B cell (primary cell): ENCODE data around the gene KLHL6. TPM values are rescaled to one million over a fixed set of nuclear protein-coding genes. Genes with fewer than 3 reads are reported as not detected.

Source experiments
- ATAC-seq: fragments of 200-7000 bp; cut with Tn5 transposase; one replicate; pipeline ENCODE4 v1.10.0; 2021; ENCODE audit warnings: low read depth, mild to moderate bottlenecking, moderate number of reproducible peaks, moderate library complexity
- CTCF ChIA-PET: fragments of 350-600 bp; sonication (Branson Sonifier 250); formaldehyde crosslinking; loops from one replicate; lab custom pipeline; 2021; ENCODE audit warnings: antibody characterized with exemption, inconsistent platforms; lab: Charles Lee
- POLR2A ChIA-PET: fragments of 350-600 bp; sonication (Branson Sonifier 250); formaldehyde crosslinking; loops from one replicate; lab custom pipeline; 2021; ENCODE audit warnings: antibody characterized with exemption; lab: Charles Lee
- DNase-seq: peaks from one replicate; pipeline ENCODE4 v3.0.0; 2013
- H2AFZ ChIP-seq: 2 replicates; pipeline ENCODE4 v1.6.1; 2012; ENCODE audit warnings: mild to moderate bottlenecking, low read depth, low read length; ENCODE audit not compliant: insufficient read depth, poor library complexity, severe bottlenecking
- H3K27ac ChIP-seq, 2 donors: 1 replicate in 1 of 2; 2 replicates in 1 of 2; pipeline ENCODE4 v1.5.1; 2012 to 2013; ENCODE audit warnings: low read length in 2 of 2, mild to moderate bottlenecking in 2 of 2, moderate library complexity in 1 of 2
- H3K27me3 ChIP-seq, 4 experiments: fragments of 200-600 bp in 1 of 4; sonication (generic) in 1 of 4; replicated peaks in 1 of 4; 1 replicate in 2 of 4; 2 replicates in 2 of 4; pipeline versions ENCODE4 v1.6.1 to v1.7.0; 2013 to 2016; ENCODE audit warnings: low read length in 3 of 4, mild to moderate bottlenecking in 2 of 4, mixed read lengths in 1 of 4, moderate library complexity in 1 of 4; ENCODE audit not compliant: insufficient read depth in 4 of 4, control insufficient read depth in 3 of 4; ENCODE audit errors: control extremely low read depth in 1 of 4
- H3K36me3 ChIP-seq, 2 experiments: replicated peaks in 1 of 2; 1 replicate in 1 of 2; 2 replicates in 1 of 2; pipeline versions ENCODE4 v1.6.1 to v1.7.1; 2013; ENCODE audit warnings: low read length in 1 of 2; ENCODE audit not compliant: insufficient read depth in 2 of 2, control insufficient read depth in 1 of 2; ENCODE audit errors: control extremely low read depth in 1 of 2, extremely low read depth in 1 of 2
- H3K4me1 ChIP-seq, 2 donors: fragments of 200-600 bp in 1 of 2; sonication (generic) in 1 of 2; 1 replicate in 1 of 2; 2 replicates in 1 of 2; pipeline versions ENCODE4 v1.5.1 to v1.6.1; 2013 to 2017; ENCODE audit warnings: low read length in 2 of 2; ENCODE audit not compliant: control insufficient read depth in 2 of 2, insufficient read depth in 2 of 2
- H3K4me2 ChIP-seq: replicated peaks from 2 replicates; pipeline ENCODE3; 2012; ENCODE audit warnings: mild to moderate bottlenecking, low read depth, low read length; ENCODE audit not compliant: poor library complexity, severe bottlenecking
- H3K4me3 ChIP-seq, 5 experiments: fragments of 200-600 bp in 1 of 5; sonication (generic) in 1 of 5; 1 replicate in 3 of 5; 2 replicates in 2 of 5; pipeline versions ENCODE4 v1.5.1 to v1.7.0; 2011 to 2016; ENCODE audit warnings: low read length in 4 of 5, mild to moderate bottlenecking in 4 of 5, low read depth in 2 of 5, control low read depth in 1 of 5, moderate library complexity in 1 of 5; ENCODE audit not compliant: insufficient read depth in 1 of 5; ENCODE audit errors: control extremely low read depth in 1 of 5, extremely low read depth in 1 of 5
- H3K79me2 ChIP-seq: fragments of 200-600 bp; sonication (generic); one replicate; pipeline ENCODE4 v1.6.0; 2016; ENCODE audit warnings: low read length; ENCODE audit not compliant: control insufficient read depth, insufficient read depth
- H3K9ac ChIP-seq: fragments of 200-600 bp; sonication (generic); 2 replicates; pipeline ENCODE4 v1.6.1; 2017; ENCODE audit warnings: mild to moderate bottlenecking, low read length, moderate library complexity
- H3K9me3 ChIP-seq, 3 donors: one replicate each; pipeline versions ENCODE4 v1.6.1 to v1.7.1; 2013; ENCODE audit warnings: low read length in 2 of 3; ENCODE audit not compliant: control insufficient read depth in 2 of 3, insufficient read depth in 1 of 3; ENCODE audit errors: control extremely low read depth in 1 of 3
- H4K20me1 ChIP-seq: 2 replicates; pipeline ENCODE4 v1.6.0; 2012; ENCODE audit warnings: mild to moderate bottlenecking, low read length; ENCODE audit not compliant: insufficient read depth, control insufficient read depth, poor library complexity, severe bottlenecking
- H3K27ac Mint-ChIP-seq: one replicate; pipeline ENCODE4 v1.8.0; 2021; ENCODE audit warnings: mixed read lengths
- H3K27me3 Mint-ChIP-seq: one replicate; pipeline ENCODE4 v1.8.0; 2021; ENCODE audit warnings: mixed read lengths
- H3K4me1 Mint-ChIP-seq: one replicate; pipeline ENCODE4 v1.8.0; 2021; ENCODE audit warnings: mixed read lengths
- H3K4me3 Mint-ChIP-seq: one replicate; pipeline ENCODE4 v1.8.0; 2021; ENCODE audit warnings: mixed read lengths
- H3K9me3 Mint-ChIP-seq: one replicate; pipeline ENCODE4 v1.8.0; 2022; ENCODE audit warnings: mixed read lengths; ENCODE audit not compliant: insufficient read depth
- EZH2 ChIP-seq: IDR thresholded peaks from 2 replicates; pipeline ENCODE4 v1.6.1; 2012; ENCODE audit warnings: borderline replicate concordance, low read depth, mild to moderate bottlenecking, moderate library complexity, low read length; ENCODE audit not compliant: insufficient read depth, poor library complexity, severe bottlenecking
- WGBS: methylation state at CpG from one replicate; pipeline ENCODE4 v1.1.5; 2013; ENCODE audit warnings: missing lambda C conversion rate; ENCODE audit not compliant: insufficient coverage; 5-methylcytosine and 5-hydroxymethylcytosine counted together
- intact Hi-C: fragments of 100-400 bp; cut with micrococcal nuclease; formaldehyde crosslinking; loops from one replicate; pipeline ENCODE4 v1.10.0; 2022
- polyA plus RNA-seq: library from polyadenylated mRNA; depleted of rRNA; stranded (reverse); fragments of >200 nt; gene quantifications from 2 replicates; pipeline ENCODE4 v1.2.3, GENCODE V29; 2012
- total RNA-seq, 2 donors: library from RNA; stranded (reverse); fragments of 120-200 nt in 1 of 2; gene quantifications; 1 replicate in 1 of 2; 2 replicates in 1 of 2; pipeline versions ENCODE4 v1.2.3 to v1.2.4, GENCODE V29; 2013 to 2022
- TF ChIP-seq, protein P1 (sequence below): fragments of 200-600 bp; IDR thresholded peaks from one replicate; pipeline ENCODE4 v1.8.0; 2022; ENCODE audit warnings: antibody characterized with exemption, mild to moderate bottlenecking

KLHL6 gene
- total and polyA plus RNA-seq, 2 donors (not counting 1 experiment from before 2014, with no cell fraction given): 29.6 to 69.7 TPM

DNA sequence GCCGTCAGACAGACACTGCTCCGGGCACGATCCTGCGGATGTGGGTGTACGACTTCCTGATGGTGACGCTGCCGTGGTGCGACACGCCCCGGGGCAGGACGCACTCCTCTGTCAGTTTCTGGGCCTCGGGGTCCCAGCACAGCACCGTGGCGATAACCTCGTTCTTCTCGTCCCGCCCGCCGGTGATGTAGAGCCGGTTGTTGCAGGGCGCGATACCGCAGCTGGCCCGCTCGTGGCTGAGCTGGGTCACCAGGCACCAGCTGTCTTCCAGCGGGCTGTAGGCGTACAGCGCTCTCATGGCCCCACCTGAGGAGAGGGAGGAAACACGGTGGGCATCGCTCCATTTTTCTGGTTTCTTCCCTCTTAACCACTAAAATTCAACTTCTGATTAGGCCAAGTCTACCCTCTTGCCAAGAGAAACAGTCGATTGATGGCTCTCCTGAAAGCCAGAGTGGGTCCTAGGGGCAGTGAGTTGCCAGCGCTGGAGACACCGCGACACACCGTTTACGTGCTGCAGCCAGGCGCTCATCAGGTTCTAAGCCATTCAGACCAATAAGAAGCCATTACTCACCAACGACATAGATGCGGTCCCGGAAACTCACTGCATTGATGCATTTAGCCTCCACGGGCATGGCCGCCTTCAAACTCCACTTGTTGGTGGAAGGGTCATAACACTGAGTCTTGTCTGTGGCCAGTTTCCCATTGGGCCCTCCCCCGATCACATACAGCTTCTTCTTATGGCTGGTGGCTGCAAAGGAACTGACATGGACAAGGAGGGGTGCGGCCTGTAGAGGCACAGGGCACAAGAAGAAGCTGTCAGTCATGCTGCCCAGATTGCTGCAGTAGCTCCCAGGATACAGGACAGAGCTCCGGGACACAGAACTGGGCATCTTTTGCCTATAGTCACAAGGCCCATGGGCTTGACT lies 63.3 kb downstream of the KLHL6 start:
- Mint-ChIP-seq H3K4me1 (peaks cover 4% of the 10 kb centered on the region), H3K9me3 (no peaks in the 10 kb centered on the region), H3K4me3 (no peak overlapping the region), H3K27ac (no peak overlapping the region), H3K27me3 (no peaks in the 10 kb centered on the region)
- no peak for DNase-seq
- no peak overlapping the region for H3K4me3 ChIP-seq
- 98% methylated on average over 37 of the region's 45 CpGs for WGBS
- H3K9me3 ChIP-seq: peaks cover 0 to 7% (median 0%) of the 10 kb centered on the region in 3 donors
- peaks cover 0 to 6% of the 10 kb centered on the region in 2 donors for H3K4me1 ChIP-seq
- ChIA-PET POLR2A (no interaction called here), CTCF (interaction anchor here (1.3 to 3.6 kb wide), 2 partner anchors 68 to 192 kb away, joined by 3 to 12 read pairs; no protein-coding TSS in a partner anchor)
- H3K27me3 ChIP-seq: no peaks in the 10 kb centered on the region
- no peaks in the 10 kb centered on the region for H3K79me2 ChIP-seq
- intact Hi-C loops: no loop called here
- no peaks in the 10 kb centered on the region for H4K20me1 ChIP-seq
- peaks cover 2 to 58% of the 10 kb centered on the region in 2 experiments for H3K36me3 ChIP-seq
- no peak for ATAC-seq
- H3K4me2 ChIP-seq: no peak overlapping the region
- TF ChIP-seq EZH2: no peak
- TF ChIP-seq, protein P1, sequence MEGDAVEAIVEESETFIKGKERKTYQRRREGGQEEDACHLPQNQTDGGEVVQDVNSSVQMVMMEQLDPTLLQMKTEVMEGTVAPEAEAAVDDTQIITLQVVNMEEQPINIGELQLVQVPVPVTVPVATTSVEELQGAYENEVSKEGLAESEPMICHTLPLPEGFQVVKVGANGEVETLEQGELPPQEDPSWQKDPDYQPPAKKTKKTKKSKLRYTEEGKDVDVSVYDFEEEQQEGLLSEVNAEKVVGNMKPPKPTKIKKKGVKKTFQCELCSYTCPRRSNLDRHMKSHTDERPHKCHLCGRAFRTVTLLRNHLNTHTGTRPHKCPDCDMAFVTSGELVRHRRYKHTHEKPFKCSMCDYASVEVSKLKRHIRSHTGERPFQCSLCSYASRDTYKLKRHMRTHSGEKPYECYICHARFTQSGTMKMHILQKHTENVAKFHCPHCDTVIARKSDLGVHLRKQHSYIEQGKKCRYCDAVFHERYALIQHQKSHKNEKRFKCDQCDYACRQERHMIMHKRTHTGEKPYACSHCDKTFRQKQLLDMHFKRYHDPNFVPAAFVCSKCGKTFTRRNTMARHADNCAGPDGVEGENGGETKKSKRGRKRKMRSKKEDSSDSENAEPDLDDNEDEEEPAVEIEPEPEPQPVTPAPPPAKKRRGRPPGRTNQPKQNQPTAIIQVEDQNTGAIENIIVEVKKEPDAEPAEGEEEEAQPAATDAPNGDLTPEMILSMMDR: no peak
- H2AFZ ChIP-seq: no peak overlapping the region
- no peak overlapping the region for H3K27ac ChIP-seq
- H3K9ac ChIP-seq: no peak overlapping the region
